Neural cell (in vitro differentiated cells): Measurements from ENCODE around the gene CHST11. TPM values are rescaled to one million over a fixed set of nuclear protein-coding genes. Genes with fewer than 3 reads are reported as not detected.

Source experiments
- H2AFZ ChIP-seq: fragments of 200-600, 300-800 bp; sonication (generic), shearing (Covaris generic); 2 replicates; pipeline ENCODE4 v1.6.0; 2014; ENCODE audit warnings: low read depth, mild to moderate bottlenecking, antibody characterized with exemption, low read length, moderate library complexity
- H3F3A ChIP-seq: fragments of 200-600 bp; shearing (Covaris generic); 2 replicates; pipeline ENCODE4 v1.6.1; 2016; ENCODE audit warnings: mild to moderate bottlenecking, moderate library complexity, mixed read lengths, antibody characterized with exemption, low read length; ENCODE audit not compliant: insufficient read depth, poor library complexity, severe bottlenecking
- H3K27ac ChIP-seq: fragments of 200-600, 300-800 bp; sonication (generic), shearing (Covaris generic); 2 replicates; pipeline ENCODE4 v1.5.1; 2014; ENCODE audit warnings: mild to moderate bottlenecking, low read length, moderate library complexity
- H3K27me3 ChIP-seq: fragments of 300-800, 200-600 bp; sonication (generic), shearing (Covaris generic); 2 replicates; pipeline ENCODE4 v1.6.0; 2014; ENCODE audit warnings: mild to moderate bottlenecking, low read depth, low read length, moderate library complexity; ENCODE audit not compliant: insufficient read depth
- H3K36me3 ChIP-seq: fragments of 300-800, 200-600 bp; sonication (generic), shearing (Covaris generic); 2 replicates; pipeline ENCODE4 v1.5.1; 2014; ENCODE audit warnings: mild to moderate bottlenecking, antibody characterized with exemption, low read length, moderate library complexity; ENCODE audit not compliant: insufficient read depth
- H3K4me2 ChIP-seq: fragments of 300-800, 200-600 bp; sonication (generic), shearing (Covaris generic); 2 replicates; pipeline ENCODE4 v1.6.0; 2014; ENCODE audit warnings: mild to moderate bottlenecking, low read length
- H3K4me3 ChIP-seq: fragments of 300-800, 200-600 bp; sonication (generic), shearing (Covaris generic); 2 replicates; pipeline ENCODE4 v1.5.1; 2014; ENCODE audit warnings: mild to moderate bottlenecking, low read length, moderate library complexity
- H3K79me2 ChIP-seq: fragments of 200-600 bp; shearing (Covaris generic); replicated peaks from 2 replicates; pipeline ENCODE4 v1.6.0; 2014; ENCODE audit warnings: mild to moderate bottlenecking, low read length, moderate library complexity; ENCODE audit not compliant: insufficient read depth
- H3K9ac ChIP-seq: fragments of 300-800, 200-600 bp; sonication (generic), shearing (Covaris generic); 2 replicates; pipeline ENCODE4 v1.6.1; 2016; ENCODE audit warnings: mild to moderate bottlenecking, low read length, mixed read lengths
- H3K9me2 ChIP-seq: fragments of 200-600 bp; shearing (Covaris generic); 2 replicates; pipeline ENCODE4 v1.6.1; 2016; ENCODE audit warnings: mild to moderate bottlenecking, low read length, mixed read lengths; ENCODE audit not compliant: insufficient read depth
- H3K9me3 ChIP-seq: fragments of 200-600, 300-800 bp; sonication (generic), shearing (Covaris generic); 2 replicates; pipeline ENCODE4 v1.6.1; 2016; ENCODE audit warnings: mild to moderate bottlenecking, mixed run types, low read length, moderate library complexity, mixed read lengths
- H4K20me1 ChIP-seq: fragments of 200-600 bp; shearing (Covaris generic); 2 replicates; pipeline ENCODE4 v1.6.1; 2016; ENCODE audit warnings: mild to moderate bottlenecking, mixed run types; ENCODE audit not compliant: insufficient read depth
- EP300 ChIP-seq: fragments of 450-650 bp; conservative IDR thresholded peaks from 2 replicates; pipeline ENCODE4 v1.6.1; 2014; ENCODE audit warnings: antibody characterized with exemption, mild to moderate bottlenecking, moderate library complexity; ENCODE audit not compliant: poor library complexity, severe bottlenecking
- EZH2 ChIP-seq: fragments of 200-600, 300-800 bp; shearing (Covaris generic), sonication (generic); IDR thresholded peaks from 2 replicates; pipeline ENCODE4 v1.6.1; 2014; ENCODE audit warnings: antibody characterized with exemption, low read length, borderline replicate concordance, mild to moderate bottlenecking; ENCODE audit not compliant: insufficient read depth, poor library complexity, severe bottlenecking
- MXI1 ChIP-seq: fragments of 450-650 bp; conservative IDR thresholded peaks from 2 replicates; pipeline ENCODE4 v1.6.1; 2014; ENCODE audit warnings: antibody characterized with exemption, mild to moderate bottlenecking; ENCODE audit not compliant: poor library complexity, severe bottlenecking
- POLR2AphosphoS5 ChIP-seq: IDR thresholded peaks from 2 replicates; pipeline ENCODE4 v1.6.1; 2012
- RAD21 ChIP-seq: fragments of 450-650 bp; conservative IDR thresholded peaks from 2 replicates; pipeline ENCODE4 v1.6.1; 2014; ENCODE audit warnings: antibody characterized with exemption, mild to moderate bottlenecking, moderate library complexity
- SMC3 ChIP-seq: fragments of 450-650 bp; conservative IDR thresholded peaks from 2 replicates; pipeline ENCODE4 v1.6.1; 2014; ENCODE audit warnings: antibody characterized with exemption, mild to moderate bottlenecking, moderate library complexity; ENCODE audit not compliant: poor library complexity
- TAF1 ChIP-seq: IDR thresholded peaks from 2 replicates; pipeline ENCODE4 v1.6.1; 2012; ENCODE audit warnings: low read depth
- polyA plus RNA-seq: library from polyadenylated mRNA; depleted of rRNA; stranded (reverse); fragments of >200 nt; gene quantifications from 2 replicates; pipeline ENCODE4 v1.2.3, GENCODE V29; 2014
- TF ChIP-seq, protein P1 (sequence below): IDR thresholded peaks from 2 replicates; pipeline ENCODE4 v1.6.1; 2012; ENCODE audit warnings: borderline replicate concordance
- TF ChIP-seq, protein P2 (sequence below): fragments of 450-650 bp; IDR thresholded peaks from 2 replicates; pipeline ENCODE4 v1.5.1; 2014; ENCODE audit warnings: antibody characterized with exemption, mild to moderate bottlenecking, moderate library complexity; ENCODE audit not compliant: poor library complexity, severe bottlenecking

Gene CHST11
- polyA plus RNA-seq, 1 donor from 2014 or later, result 15.0 TPM

DNA sequence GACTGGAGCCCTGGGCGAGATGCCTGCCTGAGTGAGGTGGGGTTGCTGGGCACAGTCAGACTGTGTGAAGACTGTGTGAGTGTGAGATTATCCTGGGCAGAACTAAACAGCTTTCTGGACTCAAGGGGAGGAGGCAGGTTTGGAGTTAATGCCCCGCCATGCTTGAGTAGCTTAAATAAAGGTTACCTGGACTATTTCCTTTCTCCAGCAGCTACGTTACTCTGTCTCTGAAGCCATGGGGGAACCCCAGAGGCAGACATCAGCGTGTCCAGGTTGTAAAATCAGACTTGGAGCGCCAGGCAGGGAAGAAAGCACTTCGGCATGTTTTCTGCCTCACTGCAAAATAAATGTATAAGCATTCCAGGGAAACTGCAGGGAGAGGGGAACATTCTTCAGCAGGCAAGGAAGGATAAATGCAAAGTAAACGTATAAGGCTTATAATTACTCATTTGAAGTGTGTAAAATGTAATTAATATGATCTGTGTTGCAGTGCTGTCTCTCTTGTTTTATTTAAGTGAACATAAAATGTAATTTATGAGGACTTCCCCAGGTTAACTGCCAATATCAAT, 129.7 kb downstream of the CHST11 start:
- H3K79me2 ChIP-seq, result no peaks in the 10 kb centered on the region
- no peak overlapping the region for H3K4me2 ChIP-seq
- H3K9ac ChIP-seq, result no peak overlapping the region
- no peak overlapping the region for H2AFZ ChIP-seq
- no peaks in the 10 kb centered on the region for H4K20me1 ChIP-seq
- no peak overlapping the region for H3K4me3 ChIP-seq
- TF ChIP-seq SMC3 (no peak), POLR2AphosphoS5 (no peak), RAD21 (no peak), EP300 (no peak), TAF1 (no peak), MXI1 (no peak), EZH2 (no peak)
- TF ChIP-seq, protein P1, sequence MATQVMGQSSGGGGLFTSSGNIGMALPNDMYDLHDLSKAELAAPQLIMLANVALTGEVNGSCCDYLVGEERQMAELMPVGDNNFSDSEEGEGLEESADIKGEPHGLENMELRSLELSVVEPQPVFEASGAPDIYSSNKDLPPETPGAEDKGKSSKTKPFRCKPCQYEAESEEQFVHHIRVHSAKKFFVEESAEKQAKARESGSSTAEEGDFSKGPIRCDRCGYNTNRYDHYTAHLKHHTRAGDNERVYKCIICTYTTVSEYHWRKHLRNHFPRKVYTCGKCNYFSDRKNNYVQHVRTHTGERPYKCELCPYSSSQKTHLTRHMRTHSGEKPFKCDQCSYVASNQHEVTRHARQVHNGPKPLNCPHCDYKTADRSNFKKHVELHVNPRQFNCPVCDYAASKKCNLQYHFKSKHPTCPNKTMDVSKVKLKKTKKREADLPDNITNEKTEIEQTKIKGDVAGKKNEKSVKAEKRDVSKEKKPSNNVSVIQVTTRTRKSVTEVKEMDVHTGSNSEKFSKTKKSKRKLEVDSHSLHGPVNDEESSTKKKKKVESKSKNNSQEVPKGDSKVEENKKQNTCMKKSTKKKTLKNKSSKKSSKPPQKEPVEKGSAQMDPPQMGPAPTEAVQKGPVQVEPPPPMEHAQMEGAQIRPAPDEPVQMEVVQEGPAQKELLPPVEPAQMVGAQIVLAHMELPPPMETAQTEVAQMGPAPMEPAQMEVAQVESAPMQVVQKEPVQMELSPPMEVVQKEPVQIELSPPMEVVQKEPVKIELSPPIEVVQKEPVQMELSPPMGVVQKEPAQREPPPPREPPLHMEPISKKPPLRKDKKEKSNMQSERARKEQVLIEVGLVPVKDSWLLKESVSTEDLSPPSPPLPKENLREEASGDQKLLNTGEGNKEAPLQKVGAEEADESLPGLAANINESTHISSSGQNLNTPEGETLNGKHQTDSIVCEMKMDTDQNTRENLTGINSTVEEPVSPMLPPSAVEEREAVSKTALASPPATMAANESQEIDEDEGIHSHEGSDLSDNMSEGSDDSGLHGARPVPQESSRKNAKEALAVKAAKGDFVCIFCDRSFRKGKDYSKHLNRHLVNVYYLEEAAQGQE, result no peak
- TF ChIP-seq, protein P2, sequence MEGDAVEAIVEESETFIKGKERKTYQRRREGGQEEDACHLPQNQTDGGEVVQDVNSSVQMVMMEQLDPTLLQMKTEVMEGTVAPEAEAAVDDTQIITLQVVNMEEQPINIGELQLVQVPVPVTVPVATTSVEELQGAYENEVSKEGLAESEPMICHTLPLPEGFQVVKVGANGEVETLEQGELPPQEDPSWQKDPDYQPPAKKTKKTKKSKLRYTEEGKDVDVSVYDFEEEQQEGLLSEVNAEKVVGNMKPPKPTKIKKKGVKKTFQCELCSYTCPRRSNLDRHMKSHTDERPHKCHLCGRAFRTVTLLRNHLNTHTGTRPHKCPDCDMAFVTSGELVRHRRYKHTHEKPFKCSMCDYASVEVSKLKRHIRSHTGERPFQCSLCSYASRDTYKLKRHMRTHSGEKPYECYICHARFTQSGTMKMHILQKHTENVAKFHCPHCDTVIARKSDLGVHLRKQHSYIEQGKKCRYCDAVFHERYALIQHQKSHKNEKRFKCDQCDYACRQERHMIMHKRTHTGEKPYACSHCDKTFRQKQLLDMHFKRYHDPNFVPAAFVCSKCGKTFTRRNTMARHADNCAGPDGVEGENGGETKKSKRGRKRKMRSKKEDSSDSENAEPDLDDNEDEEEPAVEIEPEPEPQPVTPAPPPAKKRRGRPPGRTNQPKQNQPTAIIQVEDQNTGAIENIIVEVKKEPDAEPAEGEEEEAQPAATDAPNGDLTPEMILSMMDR, result no peak
- H3K9me3 ChIP-seq, result no peaks in the 10 kb centered on the region
- H3K27me3 ChIP-seq, result no peaks in the 10 kb centered on the region
- H3K9me2 ChIP-seq, result no peaks in the 10 kb centered on the region
- no peaks in the 10 kb centered on the region for H3F3A ChIP-seq
- no peaks in the 10 kb centered on the region for H3K36me3 ChIP-seq
- no peak overlapping the region for H3K27ac ChIP-seq

DNA sequence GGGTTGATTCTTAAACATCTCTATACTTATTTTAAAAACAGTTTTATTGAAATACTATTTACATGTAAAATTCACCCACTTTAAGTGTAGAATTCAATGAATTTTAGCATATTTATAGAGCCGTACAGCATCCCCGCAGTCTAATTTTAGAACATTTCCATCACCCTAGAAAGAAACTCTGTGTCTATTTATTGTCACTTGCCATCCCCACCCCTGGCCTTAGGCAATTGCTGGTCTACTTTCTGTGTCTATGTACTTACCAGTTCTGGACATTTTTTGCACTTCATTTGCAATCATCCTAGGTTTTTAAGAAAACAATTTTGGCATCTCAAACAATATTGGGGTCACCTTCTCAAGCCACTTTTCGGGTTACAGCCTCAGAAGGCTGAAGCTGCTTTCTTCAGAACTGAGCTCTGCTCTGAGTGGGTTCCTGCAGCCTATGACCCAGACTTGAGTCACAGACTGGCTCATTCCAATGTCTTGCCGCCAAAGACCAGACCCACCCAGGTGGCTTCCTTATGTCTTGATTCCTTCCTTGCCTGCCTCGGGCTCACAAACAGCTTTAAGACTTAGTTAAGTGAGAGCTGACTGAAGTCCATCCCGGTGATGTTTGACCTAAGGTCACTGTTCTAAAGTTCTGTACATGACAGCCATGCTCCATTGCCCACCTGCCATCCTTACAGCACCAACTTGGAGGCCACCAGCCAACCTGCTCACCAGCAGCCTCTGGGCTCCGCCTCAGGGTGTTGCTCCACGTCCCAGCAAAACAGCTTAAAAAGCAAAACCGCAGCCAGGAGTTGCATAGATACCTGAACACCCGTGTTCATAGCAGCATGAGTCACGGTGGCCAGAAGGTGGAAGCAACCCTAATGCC, 131.5 kb downstream of the CHST11 start:
- TF ChIP-seq, protein P1, result no peak
- TF ChIP-seq, protein P2, result no peak
- TF ChIP-seq TAF1, result no peak
- no peak for TF ChIP-seq EZH2
- no peak for TF ChIP-seq POLR2AphosphoS5
- TF ChIP-seq SMC3, result no peak
- no peak for TF ChIP-seq EP300
- no peak for TF ChIP-seq MXI1
- no peak overlapping the region for H3K4me2 ChIP-seq
- H3K27me3 ChIP-seq, result no peaks in the 10 kb centered on the region
- no peaks in the 10 kb centered on the region for H3K79me2 ChIP-seq
- H3K27ac ChIP-seq, result no peak overlapping the region
- H3K36me3 ChIP-seq, result no peaks in the 10 kb centered on the region
- no peaks in the 10 kb centered on the region for H3K9me3 ChIP-seq
- no peaks in the 10 kb centered on the region for H3F3A ChIP-seq
- H3K9me2 ChIP-seq, result no peaks in the 10 kb centered on the region
- H2AFZ ChIP-seq, result no peak overlapping the region
- no peaks in the 10 kb centered on the region for H4K20me1 ChIP-seq
- H3K9ac ChIP-seq, result no peak overlapping the region
- no peak overlapping the region for H3K4me3 ChIP-seq
